Non-pigmented ciliary epithelial cell (primary cell): ENCODE results near the gene PFDN1.

Experiments used
- DNase-seq: peaks from one replicate; pipeline ENCODE4 v3.0.0-alpha.2; 2010; ENCODE audit warnings: low read depth

Gene PFDN1

DNA sequence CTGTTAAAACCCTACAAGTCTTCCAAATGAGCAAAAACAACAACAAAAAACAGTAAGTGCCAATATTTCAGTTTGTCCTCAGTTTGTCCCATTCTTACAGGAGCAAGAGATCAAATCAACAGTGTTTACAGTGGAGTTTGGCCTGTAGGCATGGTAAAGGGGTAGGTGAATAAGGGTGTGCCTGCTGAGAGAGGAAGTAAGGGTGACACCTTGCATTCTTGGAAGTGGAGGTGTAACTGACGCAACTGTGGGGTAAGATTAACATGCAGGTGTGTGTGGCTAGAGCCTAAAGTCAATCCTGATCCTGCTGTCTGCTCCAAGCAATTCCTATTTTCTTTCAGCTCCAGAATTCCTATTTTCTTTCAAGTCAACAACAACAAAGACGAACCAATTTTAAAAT lies 43.4 kb downstream of the PFDN1 start:
- DNase-seq, result no peak

DNA sequence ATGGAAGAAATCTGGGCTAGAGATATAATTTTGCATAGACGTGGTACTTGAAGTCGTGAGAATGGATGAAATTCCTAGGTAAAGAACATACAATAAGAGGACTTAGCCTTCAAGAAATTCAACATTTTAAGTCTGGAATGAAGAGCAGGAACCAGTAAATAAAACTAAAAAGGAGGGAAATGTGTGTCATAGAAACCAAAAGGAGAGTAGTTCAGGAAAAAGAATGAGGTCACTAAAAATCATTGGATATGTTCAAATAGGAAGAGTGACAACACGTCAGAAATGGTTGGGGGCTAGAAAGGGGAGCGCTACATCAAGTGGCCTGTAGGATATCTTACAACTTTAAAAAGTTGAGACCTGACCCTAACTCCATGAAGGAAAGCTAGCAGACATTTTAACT lies 44.0 kb downstream of the PFDN1 start:
- DNase-seq, result no peak

DNA sequence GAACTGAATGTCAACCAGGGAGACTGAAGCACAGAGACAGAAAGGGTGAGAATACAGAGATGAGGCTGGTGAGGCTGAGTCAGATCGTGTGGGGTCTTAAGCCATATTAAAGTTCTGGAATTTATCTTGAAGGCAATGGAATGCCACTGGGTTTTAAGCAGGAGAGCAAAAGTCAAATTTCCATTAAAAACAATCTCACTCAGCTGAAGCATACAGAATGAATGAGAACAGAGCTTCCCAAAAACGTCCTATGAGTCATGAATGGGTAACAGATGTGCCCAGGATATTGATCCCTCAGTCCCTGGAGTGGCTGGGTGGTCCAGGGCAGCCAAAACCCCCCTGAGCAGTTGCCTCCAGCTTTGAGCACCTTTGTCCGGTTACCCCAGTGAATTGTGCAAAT lies 44.9 kb downstream of the PFDN1 start:
- DNase-seq, result no peak

DNA sequence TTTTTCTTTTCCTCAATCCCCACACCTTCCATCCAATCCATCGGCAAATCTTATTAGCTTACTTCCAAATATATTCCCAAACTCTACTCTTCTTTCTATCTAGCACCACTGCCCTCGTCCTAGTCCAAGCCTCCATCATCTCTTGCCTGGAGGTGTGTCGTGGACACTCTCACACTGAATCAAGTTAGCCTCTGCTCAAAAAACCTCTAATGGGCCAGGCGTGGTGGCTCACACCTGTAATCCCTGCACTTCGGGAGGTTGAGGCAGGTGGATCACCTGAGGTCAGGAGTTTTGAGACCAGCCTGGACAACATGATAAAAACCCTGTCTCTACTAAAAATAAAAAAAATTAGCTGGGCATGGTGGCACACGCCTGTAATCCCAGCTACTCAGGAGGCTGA lies 46.2 kb downstream of the PFDN1 start:
- no peak for DNase-seq

DNA sequence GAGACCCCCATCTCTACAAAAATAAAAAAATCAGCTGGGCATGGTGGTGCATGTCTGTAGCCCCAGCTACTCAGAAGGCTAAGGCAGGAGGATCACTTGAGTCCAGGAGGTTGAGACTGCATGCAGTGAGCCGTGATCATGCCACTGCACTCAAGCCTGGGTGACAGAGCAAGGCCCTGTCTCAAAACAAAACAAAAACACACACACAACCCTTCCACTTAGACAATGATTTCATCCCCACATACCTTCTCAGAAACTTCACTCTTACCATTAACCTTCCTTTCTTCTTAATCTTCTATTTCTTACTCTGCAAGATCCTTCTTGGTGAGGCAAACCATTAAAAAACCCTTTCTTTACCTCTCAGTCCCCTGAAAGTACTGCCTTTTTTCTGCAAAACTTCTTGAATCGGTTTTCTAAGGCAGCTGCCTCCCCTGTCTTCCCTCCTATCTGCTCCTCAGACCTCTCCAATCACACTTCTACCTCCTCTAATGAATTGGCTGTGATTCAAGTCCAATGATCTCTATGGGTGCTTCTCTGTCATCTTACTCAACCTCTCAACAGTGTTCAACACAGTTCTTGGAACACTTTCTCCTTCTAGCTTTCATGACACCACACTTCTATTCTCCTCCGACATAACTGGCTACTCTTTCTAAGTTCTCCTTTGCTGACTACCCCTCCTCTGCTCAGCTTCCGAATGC lies 47.3 kb downstream of the PFDN1 start:
- DNase-seq, result no peak

DNA sequence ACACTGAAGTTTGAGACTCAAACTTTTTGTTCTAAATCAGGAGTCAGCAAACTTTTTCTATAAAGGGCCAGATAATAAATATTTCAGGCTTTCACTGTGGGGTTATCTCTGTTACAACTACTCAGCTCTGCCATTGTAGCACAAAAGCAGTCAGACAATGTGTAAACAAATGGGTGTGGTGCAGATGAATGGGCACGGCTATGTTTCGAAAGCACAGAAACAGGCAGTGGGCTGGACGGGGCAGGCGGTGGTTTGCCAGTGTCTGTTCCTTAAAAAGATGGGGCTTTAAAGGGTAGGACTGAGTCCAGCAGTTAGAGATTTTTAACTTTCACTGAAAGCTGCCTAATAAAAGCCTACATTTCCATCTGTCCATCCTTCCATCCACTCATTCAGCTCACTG lies 48.9 kb downstream of the PFDN1 start:
- no peak for DNase-seq

DNA sequence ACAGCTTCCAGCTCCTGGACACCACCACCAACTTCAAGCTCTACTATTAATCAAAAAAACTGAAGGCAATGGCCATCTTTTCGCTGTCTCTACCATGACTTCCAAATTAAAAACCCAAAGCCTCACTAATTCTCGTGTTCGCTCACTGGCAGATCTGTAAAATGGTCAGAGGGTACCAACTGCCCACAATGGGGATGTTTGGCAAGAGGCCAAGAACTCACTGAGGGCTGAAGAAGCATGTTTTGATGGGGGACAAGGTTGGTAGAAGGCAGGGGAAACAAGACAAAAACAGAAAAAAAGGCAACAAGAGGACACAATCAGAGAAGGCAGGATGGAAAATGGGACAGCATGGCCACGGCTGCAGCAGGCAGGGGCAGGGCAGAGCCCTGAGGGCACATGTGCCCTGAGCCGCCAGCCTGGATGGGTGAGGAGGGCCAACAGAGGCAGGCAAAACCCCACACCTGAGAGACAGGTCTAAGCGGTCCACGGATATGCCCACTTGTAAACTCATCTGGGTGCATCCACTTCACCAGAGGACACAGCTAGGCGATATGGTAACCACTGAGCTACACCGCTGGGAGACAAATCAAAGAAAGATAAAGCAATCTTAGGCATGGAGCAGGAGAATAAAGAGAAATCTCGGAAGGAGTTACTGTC lies 50.3 kb downstream of the PFDN1 start:
- DNase-seq, result no peak

DNA sequence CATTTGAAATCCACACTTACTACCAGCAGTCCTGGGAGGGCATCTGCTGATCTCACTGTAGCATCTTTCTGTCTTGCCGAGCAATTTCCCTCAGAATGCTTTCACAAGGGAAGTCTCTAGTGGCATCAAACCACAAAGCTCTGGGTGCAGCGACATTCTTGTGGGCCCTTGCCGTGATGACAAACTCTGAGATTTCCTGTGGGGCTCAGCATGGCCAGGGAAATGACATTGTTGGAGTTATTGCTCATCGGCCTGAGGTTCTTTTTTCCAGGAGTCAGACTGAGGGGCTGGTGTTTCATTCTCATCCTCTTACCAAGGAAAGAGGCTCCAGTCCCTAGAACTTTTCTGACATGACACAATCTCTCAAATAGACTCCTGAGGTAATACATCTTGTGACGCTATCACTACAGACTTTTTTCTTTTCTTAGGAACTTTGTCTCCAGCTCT lies 51.4 kb downstream of the PFDN1 start:
- peak; percentile 92 for DNase-seq

DNA sequence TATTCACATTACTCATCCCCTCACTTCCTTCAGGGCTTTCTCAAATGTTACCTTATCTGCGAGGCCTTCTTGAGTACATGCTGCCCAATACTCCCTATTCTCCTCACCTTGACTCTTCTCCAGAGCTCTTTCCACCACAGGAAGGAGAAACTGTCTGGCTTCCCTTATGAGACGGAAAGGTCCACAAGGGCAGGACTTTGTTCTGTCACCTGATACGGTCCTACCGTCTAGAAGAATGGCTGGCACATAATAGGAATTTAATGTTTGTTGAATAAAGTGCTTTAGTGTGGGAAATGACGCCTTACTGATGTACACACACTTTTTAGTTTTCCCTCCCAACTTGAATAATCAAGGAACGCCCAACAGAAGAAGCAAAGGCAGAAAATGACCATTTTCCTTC lies 52.5 kb downstream of the PFDN1 start:
- DNase-seq, result no peak

DNA sequence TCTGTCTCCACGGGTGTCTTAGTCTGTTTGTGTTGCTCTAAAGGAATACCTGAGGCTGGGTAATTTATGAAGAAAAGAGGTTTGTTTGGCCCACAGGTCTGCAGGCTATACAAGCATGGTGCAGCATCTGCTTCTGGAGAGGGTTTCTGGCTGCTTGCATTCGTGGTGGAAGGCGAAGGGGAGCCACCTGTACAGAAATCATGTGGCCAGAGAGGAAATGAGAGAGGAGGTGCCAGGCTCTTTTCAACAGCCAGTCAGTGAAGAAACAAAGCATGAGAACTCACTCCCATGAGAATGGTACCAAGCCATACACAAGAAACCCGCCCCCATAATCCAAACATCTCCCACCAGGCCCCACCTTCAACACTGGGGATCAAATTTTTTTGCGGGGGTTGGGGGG lies 53.4 kb downstream of the PFDN1 start:
- DNase-seq, result no peak

DNA sequence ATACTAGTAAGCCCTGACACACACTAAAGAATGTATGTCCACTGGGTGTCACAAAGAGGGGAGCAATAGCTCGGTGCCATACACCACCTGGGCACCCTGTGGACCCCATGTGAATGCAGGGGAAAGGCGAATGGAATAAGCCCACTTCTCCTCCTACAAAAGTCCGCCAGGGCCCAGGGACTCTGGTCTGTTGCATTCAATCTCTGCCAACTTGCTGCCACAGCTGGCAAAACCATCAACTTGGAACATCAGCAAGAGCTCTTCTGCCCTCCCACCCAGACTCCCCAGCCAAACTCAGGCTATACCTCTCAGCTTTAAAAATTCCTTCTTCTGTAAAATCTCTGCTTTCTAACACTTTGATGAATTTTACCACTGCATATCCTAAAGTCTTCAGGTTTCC lies 54.5 kb downstream of the PFDN1 start:
- DNase-seq, result no peak

DNA sequence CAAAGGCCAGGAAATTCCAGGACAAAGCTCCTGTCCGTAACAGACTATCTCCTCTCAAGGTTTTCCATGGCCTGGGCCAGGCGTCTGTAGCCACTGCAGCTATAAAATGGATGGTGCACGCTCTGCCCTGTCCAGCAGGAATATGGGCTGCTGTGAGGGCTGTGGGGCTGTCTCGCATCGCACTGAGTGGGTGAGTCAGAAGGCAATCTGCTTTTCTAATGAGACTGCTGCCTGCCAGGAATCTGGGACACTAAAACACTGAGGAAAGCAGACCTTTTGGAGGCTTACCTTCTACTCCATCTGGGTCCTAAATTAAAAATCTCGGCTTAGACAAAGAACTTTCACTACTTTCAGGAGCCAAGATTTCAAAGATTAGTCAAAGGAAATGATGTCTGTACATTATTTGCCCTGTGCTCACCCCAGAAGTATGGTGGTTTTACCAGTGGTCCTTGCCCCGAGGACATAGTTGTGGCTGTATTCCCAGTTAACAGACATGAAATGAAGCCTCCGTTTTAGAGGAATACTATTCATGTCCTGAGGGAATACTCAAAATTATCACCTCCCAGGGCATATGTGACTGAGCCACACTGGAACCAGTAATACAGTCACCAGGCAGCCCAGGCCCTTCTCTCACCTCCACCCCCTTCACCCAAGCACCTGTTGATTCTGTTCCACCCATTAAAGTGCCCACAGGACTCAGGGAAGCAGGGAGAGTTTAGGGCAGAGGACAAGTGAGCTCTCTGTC lies 56.4 kb downstream of the PFDN1 start:
- DNase-seq, result peak; percentile 43

DNA sequence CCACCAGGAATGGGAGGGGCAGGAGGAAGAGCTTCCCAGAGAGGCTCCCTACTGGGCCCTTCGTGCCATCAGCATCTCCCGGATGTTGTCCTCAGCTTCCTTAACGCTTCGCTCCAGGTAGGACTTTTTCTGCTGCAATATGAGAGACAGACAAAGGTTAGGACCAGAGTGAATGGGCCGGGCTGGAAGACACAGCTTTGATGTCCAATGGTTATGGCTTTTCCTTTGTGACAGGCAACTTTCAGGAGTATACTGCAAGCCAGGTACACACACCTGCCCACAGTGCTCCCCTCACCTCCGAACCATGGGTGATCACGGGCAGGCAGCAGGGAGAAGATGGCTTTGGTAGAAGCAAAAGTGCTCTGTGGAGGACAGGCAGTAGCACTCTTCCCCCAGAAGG lies 57.0 kb downstream of the PFDN1 start:
- DNase-seq, result no peak

DNA sequence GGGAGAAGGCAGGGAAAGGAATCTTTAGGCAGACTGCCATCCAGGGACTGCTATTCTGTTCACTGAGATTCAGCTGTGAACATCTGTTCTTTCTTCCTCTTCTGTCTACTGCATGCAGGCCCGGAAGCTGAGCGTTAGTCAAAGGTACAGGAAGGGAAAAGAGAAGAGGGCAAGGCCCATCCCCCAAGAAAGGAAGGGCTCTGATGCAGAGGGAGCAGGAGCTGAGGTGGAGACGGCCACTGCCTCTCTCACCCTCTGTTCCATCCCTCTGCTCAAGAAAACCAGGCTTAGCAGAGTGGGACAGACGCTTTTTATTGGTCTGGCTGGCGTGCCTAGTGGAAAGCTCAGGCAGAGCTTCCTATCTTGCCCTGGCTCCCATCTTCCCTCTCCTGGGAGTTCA lies 57.6 kb downstream of the PFDN1 start:
- DNase-seq, result no peak

DNA sequence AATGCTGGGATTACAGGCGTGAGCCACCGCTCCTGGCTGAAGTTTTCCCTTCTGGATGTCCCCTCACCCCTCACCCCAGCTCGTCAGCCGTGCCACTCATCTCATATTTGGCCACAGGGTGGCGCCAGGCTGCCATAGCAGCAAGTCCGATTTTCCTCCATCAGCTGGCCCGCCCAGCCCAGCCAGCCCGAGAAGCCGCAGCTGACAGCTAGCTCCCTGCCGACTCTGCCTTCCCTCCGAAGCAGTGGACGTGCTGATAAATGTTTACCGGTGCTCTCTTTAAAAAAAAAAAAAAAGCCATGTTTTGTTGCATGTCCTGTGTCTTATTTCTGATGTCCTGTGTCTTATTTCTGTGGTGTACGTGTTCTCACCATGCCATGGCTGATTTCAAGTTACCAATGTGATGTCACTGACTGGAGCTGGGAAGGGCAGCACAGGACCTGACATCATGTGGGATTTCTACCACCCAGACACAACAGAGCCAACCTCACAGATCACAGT lies 58.3 kb downstream of the PFDN1 start:
- DNase-seq, result peak; percentile 67

DNA sequence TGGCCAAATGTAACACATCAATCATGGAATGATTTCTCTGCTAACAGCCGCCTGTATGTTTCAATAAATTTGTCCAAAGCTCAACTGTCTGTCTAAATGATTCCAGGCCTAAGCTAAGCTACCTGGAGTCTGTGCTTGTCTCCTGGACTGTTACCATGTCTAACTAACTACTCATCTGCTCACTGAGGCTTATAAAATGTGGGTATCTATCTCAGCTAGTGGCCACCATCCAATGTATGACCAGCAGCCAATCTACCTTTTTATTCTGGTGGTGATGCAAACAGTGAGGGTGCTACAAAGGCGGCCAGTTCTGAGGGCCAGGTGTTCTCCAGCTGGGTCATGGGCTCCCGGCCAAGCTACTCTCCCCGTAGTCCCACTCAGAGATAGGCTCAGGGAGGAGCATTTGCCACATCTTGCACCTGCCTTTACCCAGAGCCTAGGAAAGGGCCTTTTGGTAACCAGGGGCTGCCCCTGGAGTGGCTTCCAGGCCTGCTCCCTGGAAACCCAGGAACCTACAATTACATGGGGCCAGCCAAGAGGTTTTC lies 59.1 kb downstream of the PFDN1 start:
- DNase-seq, result no peak

DNA sequence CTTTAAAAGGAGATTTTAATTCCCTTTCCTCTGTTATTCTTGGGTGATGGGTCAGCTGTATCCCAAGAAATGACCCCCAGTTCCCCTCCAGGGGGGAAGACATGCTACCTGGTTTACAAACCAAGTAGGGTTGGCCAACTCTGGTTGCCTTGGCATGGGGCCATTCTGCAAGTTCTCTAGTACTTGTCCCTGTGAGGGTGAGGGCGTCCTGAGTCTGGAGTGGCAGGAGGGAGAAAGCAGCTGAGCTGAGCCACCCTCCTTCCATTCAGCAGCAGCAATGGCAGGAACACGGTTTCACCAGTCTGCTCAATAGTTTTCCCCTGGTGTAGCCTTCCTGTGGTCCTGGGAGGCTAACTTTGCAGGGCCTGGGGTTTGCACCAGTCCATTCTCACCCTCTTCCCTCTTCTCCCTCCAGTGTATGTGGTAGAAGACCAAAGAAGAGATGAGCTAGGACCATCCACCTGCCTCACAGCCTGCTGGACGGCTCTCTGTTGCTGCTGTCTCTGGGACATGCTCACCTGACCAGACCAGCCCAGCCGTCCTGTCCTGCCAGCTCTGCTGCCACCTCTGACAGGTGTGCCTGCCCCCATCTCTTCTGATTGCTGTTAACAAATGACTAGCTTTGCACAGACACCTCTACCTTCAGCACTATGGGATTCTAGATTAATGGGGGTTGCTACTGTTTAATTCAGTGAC lies 59.9 kb downstream of the PFDN1 start:
- DNase-seq, result no peak

DNA sequence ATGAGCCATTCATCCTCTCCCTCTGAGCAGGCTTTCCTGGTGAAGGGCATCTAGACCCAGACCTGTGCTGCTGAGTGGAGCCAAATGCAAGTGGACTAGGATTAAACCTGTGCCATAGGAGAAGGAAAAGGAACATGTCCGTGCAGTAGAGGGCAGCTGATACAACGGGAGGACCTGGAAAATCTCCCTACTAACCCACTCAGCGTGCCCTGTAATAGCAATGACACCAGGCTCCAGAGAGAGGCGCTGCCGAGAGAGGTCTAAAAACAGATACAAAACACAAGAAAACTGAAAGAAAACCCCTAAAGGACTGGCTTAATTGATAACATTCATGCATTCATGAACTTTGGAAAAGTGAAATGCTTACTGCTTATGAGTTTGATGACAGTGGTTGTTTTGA lies 60.8 kb downstream of the PFDN1 start:
- no peak for DNase-seq

DNA sequence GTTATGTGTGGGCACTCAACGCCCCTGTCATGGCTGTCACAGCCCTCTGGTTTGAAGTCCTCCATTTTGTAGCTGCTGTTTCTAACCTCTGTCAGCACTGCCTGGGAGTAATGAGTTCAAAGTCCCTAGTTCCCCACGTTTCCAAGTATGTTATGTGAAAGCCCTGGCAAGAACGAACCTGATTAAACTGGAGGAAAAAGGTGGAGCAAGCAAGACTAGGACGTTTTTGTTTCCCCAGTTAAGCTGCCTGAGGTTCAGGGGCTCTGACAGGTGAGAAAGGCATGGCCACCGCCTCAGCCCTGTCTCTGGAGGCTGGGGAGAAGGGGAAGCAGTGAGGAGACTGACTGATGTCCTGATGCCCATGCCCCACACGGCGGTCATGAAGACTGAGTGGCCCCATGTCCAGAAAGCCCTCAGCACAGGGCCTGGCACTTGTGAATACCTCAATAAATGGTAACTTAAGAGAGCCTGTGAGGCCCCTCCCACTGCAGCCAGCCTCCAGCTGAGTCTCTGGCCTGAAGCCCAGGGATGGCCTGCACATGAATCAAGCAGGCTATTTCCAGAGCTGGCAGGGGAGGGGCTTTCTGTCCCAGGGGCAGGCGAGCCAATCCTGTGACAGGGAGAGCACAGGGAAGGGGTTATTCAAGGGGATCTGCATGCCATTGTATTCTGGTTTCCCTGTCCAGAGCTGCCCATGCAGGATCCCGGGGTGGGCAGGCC lies 61.8 kb downstream of the PFDN1 start:
- peak; percentile 80 for DNase-seq

DNA sequence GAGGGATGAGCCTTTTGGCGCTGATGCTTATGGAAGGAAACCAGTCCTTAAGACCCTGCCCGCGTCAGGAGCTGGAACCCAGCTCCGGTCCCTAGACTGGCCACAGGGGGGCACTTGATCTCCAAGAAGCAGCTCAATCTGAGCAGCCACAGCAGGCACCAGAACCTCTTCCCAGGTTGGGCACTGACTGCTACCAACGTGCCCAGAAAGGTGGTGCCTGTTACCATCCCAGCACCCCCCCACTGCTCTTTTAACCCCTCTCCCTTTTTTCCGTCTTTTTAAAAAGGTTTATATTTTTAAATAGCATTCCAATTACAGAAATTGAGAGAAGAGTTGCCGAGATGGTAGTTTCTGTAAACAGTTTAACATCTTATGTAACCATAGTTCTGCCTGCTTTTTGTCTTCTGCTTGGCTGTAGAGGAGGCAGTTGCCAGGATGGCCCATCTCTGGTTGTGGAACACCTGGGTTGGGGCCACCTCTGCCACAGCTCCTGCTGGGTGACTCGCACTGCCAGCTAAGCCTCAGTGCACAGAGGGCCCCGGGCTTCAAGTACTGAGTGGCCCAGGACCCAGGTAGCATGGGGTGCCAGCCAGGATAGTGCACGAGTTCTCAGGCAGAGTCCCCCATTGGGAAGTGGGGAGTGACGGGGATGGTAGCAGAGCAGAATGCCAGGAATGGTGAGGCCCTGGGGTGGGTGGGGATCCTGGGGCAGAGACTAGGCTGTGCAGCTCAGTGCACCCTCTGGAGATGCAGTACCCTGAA lies 62.8 kb downstream of the PFDN1 start:
- no peak for DNase-seq

DNA sequence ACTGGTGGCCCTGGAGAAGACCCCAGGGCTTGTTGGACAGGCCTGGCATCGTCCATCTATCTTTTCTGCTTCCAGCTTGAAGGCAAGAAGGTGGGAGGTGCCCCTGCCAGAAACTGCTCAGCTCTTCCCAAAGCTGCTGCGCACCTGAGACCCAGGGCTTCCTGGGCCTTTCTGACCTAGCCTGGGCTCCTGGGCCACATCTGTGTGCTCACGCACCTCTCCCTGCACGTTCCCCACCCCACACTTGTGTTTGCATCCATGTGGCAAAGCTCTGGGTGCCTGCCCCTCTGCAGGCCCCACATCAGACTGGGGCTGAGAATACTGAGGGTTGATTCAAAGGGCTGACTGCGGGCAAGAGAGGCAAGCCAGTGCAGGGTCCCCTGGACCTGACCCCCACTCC lies 63.4 kb downstream of the PFDN1 start:
- no peak for DNase-seq
